ENCODE data around the gene ITGAD.

- TF ChIP-seq CTCF (IDR thresholded peaks at IDR 0.05): no peak
- TF ChIP-seq CHD2 (IDR thresholded peaks at IDR 0.05; ENCODE audit: low read length, partially characterized antibody): no peak
- no peak for TF ChIP-seq GATA2 (CRISPR knock-in tag; IDR thresholded peaks at IDR 0.05)
- TF ChIP-seq TEAD4 (IDR thresholded peaks at IDR 0.05; ENCODE audit: borderline replicate concordance, insufficient read depth): no peak
- no peak for TF ChIP-seq TAF1 (IDR thresholded peaks at IDR 0.05; ENCODE audit: borderline replicate concordance, low read depth, low read length)
Measured at GRCh38 chr16:31371619-31372484, 21.3 kb upstream of the ITGAD start.

All from SK-N-SH (cell line).